ENCODE data around the gene MGMT.

Gene MGMT

GRCh38 chr10:129784291-129784690 lies 317.2 kb downstream of the MGMT start:
- FAIRE-seq, result no peak

- FAIRE-seq, result no peak
These were observed 317.9 kb downstream of the MGMT start for GRCh38 chr10:129784891-129785290.

- FAIRE-seq, result no peak
These were observed 318.5 kb downstream of the MGMT start for GRCh38 chr10:129785536-129785981.

- FAIRE-seq, result no peak
These were observed 319.2 kb downstream of the MGMT start for GRCh38 chr10:129786216-129786615.

- FAIRE-seq, result no peak
These were observed 320.5 kb downstream of the MGMT start for GRCh38 chr10:129787557-129787956.

GRCh38 chr10:129788215-129788614 lies 321.2 kb downstream of the MGMT start:
- no peak for FAIRE-seq

GRCh38 chr10:129790715-129791446 lies 323.8 kb downstream of the MGMT start:
- no peak for FAIRE-seq

GRCh38 chr10:129792141-129792540 lies 325.1 kb downstream of the MGMT start:
- no peak for FAIRE-seq

- no peak for FAIRE-seq
These were observed 325.8 kb downstream of the MGMT start for GRCh38 chr10:129792864-129793263.

GRCh38 chr10:129793479-129793878 lies 326.4 kb downstream of the MGMT start:
- no peak for FAIRE-seq

GRCh38 chr10:129793996-129794395 lies 327.0 kb downstream of the MGMT start:
- no peak for FAIRE-seq

GRCh38 chr10:129796710-129797420 lies 329.8 kb downstream of the MGMT start:
- FAIRE-seq, result no peak

GRCh38 chr10:129799942-129800341 lies 332.9 kb downstream of the MGMT start:
- FAIRE-seq, result no peak

GRCh38 chr10:129800796-129801340 lies 333.8 kb downstream of the MGMT start:
- FAIRE-seq, result no peak

- FAIRE-seq, result no peak
These were observed 340.2 kb downstream of the MGMT start for GRCh38 chr10:129807211-129807610.

GRCh38 chr10:129808092-129808983 lies 341.3 kb downstream of the MGMT start:
- FAIRE-seq, result no peak

- no peak for FAIRE-seq
These were observed 342.4 kb downstream of the MGMT start for GRCh38 chr10:129809431-129809830.

- no peak for FAIRE-seq
These were observed 342.8 kb downstream of the MGMT start for GRCh38 chr10:129809841-129810240.

GRCh38 chr10:129811208-129811607 lies 344.2 kb downstream of the MGMT start:
- FAIRE-seq, result no peak

GRCh38 chr10:129812398-129812797 lies 345.4 kb downstream of the MGMT start:
- FAIRE-seq, result no peak

- FAIRE-seq, result no peak
These were observed 347.9 kb downstream of the MGMT start for GRCh38 chr10:129814681-129815646.
